OCI-LY1 (cell line): ENCODE results near the gene CUX1.

Source experiments
- H2AFZ ChIP-seq: fragments of 200-600 bp; sonication (generic), shearing (Covaris generic); 2 replicates; pipeline ENCODE4 v1.6.0; 2014; ENCODE audit warnings: antibody characterized with exemption, mild to moderate bottlenecking, low read length
- H3F3A ChIP-seq: fragments of 200-600 bp; sonication (generic), shearing (Covaris generic); 2 replicates; pipeline ENCODE4 v1.6.0; 2014; ENCODE audit warnings: mild to moderate bottlenecking, antibody characterized with exemption, low read length, moderate library complexity; ENCODE audit not compliant: insufficient read depth
- H3K27ac ChIP-seq: fragments of 200-600 bp; sonication (generic); 2 replicates; pipeline ENCODE4 v1.5.1; 2014; ENCODE audit warnings: low read length, mixed run types, mild to moderate bottlenecking, low read depth; ENCODE audit not compliant: poor library complexity, severe bottlenecking
- H3K27me3 ChIP-seq: fragments of 200-600 bp; sonication (generic); 2 replicates; pipeline ENCODE4 v1.6.0; 2014; ENCODE audit warnings: antibody characterized with exemption, mild to moderate bottlenecking, low read length, moderate library complexity; ENCODE audit not compliant: insufficient read depth
- H3K36me3 ChIP-seq: fragments of 200-600 bp; sonication (generic); 2 replicates; pipeline ENCODE4 v1.6.1; 2014; ENCODE audit warnings: mild to moderate bottlenecking, antibody characterized with exemption, low read length, moderate library complexity, mixed read lengths; ENCODE audit not compliant: insufficient read depth
- H3K4me1 ChIP-seq: fragments of 200-600 bp; sonication (generic); 2 replicates; pipeline ENCODE4 v1.5.1; 2014; ENCODE audit warnings: mild to moderate bottlenecking, low read length, moderate library complexity; ENCODE audit not compliant: insufficient read depth, severe bottlenecking
- H3K4me2 ChIP-seq: fragments of 200-600 bp; sonication (generic), shearing (Covaris generic); 2 replicates; pipeline ENCODE4 v1.6.1; 2014; ENCODE audit warnings: low read length
- H3K4me3 ChIP-seq: fragments of 200-600 bp; sonication (generic); 2 replicates; pipeline ENCODE4 v1.5.1; 2014; ENCODE audit warnings: low read length, low read depth, mild to moderate bottlenecking, mixed read lengths; ENCODE audit not compliant: poor library complexity, severe bottlenecking
- H3K79me2 ChIP-seq: fragments of 200-600 bp; shearing (Covaris generic); 2 replicates; pipeline ENCODE4 v1.6.1; 2016; ENCODE audit warnings: mixed run types, low read length, mixed read lengths; ENCODE audit not compliant: insufficient read depth
- H3K9ac ChIP-seq: fragments of 200-600 bp; sonication (generic), shearing (Covaris generic); 2 replicates; pipeline ENCODE4 v1.6.1; 2014; ENCODE audit warnings: mild to moderate bottlenecking, low read length, mixed read lengths
- H3K9me2 ChIP-seq: fragments of 200-600 bp; sonication (generic), shearing (Covaris generic); 2 replicates; pipeline ENCODE4 v1.6.1; 2014; ENCODE audit warnings: low read depth, mild to moderate bottlenecking, low read length, mixed read lengths
- H3K9me3 ChIP-seq: fragments of 200-600 bp; shearing (Covaris generic); 2 replicates; pipeline ENCODE4 v1.6.1; 2014; ENCODE audit warnings: low read length, mixed read lengths
- H4K20me1 ChIP-seq: fragments of 200-600 bp; sonication (generic), shearing (Covaris generic); 2 replicates; pipeline ENCODE4 v1.6.0; 2016; ENCODE audit warnings: mild to moderate bottlenecking, low read length; ENCODE audit not compliant: insufficient read depth
- EZH2 ChIP-seq: fragments of 200-600 bp; sonication (generic), shearing (Covaris generic); IDR thresholded peaks from 2 replicates; pipeline ENCODE4 v1.8.0; 2017; ENCODE audit warnings: borderline replicate concordance, mixed run types, mild to moderate bottlenecking, antibody characterized with exemption, low read length, moderate library complexity, mixed read lengths
- TF ChIP-seq, protein P1 (sequence below): fragments of 200-600 bp; sonication (generic), shearing (Covaris generic); IDR thresholded peaks from 2 replicates; pipeline ENCODE4 v1.5.1; 2017; ENCODE audit warnings: mild to moderate bottlenecking, antibody characterized with exemption, low read length, moderate library complexity, mixed read lengths

The CUX1 gene

DNA sequence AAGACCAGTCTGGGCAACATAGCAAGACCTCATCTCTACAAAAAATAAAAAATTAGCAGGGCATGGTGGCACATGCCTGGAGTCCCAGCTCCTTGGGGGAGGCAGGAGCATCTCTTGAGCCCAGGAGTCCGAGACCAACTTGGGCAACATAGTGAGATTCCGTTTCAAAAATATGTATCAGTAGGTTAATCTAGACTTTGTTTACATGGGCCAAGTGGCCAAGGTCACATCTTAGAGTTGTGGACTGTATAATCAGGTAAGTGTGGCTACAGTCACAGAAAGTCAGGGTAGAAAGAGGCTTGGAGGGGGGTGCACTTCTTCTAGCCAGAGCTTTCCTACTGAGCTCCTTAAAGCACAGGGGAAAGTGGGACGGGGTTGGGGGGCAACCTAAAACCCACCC is 174.4 kb downstream of the CUX1 start:
- no peak overlapping the region for H2AFZ ChIP-seq
- no peaks in the 10 kb centered on the region for H3K27me3 ChIP-seq
- no peaks in the 10 kb centered on the region for H3K9me3 ChIP-seq
- TF ChIP-seq, protein P1, sequence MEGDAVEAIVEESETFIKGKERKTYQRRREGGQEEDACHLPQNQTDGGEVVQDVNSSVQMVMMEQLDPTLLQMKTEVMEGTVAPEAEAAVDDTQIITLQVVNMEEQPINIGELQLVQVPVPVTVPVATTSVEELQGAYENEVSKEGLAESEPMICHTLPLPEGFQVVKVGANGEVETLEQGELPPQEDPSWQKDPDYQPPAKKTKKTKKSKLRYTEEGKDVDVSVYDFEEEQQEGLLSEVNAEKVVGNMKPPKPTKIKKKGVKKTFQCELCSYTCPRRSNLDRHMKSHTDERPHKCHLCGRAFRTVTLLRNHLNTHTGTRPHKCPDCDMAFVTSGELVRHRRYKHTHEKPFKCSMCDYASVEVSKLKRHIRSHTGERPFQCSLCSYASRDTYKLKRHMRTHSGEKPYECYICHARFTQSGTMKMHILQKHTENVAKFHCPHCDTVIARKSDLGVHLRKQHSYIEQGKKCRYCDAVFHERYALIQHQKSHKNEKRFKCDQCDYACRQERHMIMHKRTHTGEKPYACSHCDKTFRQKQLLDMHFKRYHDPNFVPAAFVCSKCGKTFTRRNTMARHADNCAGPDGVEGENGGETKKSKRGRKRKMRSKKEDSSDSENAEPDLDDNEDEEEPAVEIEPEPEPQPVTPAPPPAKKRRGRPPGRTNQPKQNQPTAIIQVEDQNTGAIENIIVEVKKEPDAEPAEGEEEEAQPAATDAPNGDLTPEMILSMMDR, result no peak
- TF ChIP-seq EZH2, result no peak
- H3F3A ChIP-seq, result peaks cover 17% of the 10 kb centered on the region
- H3K36me3 ChIP-seq, result peaks cover 24% of the 10 kb centered on the region; the same call in 1 of the 2 replicates
- peak overlapping the region; percentile 97 for H3K27ac ChIP-seq
- H3K9me2 ChIP-seq, result no peaks in the 10 kb centered on the region
- H3K4me1 ChIP-seq, result peaks cover 100% of the 10 kb centered on the region
- H3K9ac ChIP-seq, result peak overlapping the region; percentile 69
- H3K79me2 ChIP-seq, result peaks cover 18% of the 10 kb centered on the region
- H3K4me2 ChIP-seq, result peak overlapping the region; percentile 67
- H4K20me1 ChIP-seq, result no peaks in the 10 kb centered on the region
- H3K4me3 ChIP-seq, result peak overlapping the region; percentile 49

DNA sequence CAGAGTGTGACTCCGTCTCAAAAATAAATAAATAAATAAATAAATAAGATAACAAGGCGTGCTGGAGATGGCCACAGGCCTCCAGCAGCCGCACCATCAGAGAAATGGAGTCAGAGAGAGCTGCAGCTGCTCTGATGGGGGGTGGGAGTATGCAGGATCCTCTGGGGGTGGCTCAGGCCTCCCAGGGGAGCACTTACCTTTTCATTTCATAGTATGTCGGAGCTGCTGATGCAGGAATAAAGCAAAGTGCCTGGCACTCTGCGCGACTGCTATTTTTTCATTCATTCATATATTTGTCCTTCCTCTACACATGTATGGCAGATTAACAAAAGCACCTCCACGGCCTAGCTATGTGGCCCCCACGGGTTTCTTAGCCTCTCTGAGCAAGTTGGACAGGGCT is 175.9 kb downstream of the CUX1 start:
- Histone ChIP-seq H3K79me2 (peaks cover 22% of the 10 kb centered on the region), H3K4me1 (peaks cover 100% of the 10 kb centered on the region), H3K4me3 (peak overlapping the region; percentile 8), H3K27me3 (no peaks in the 10 kb centered on the region), H3K9me3 (no peaks in the 10 kb centered on the region), H2AFZ (no peak overlapping the region), H3K36me3 (peaks cover 23% of the 10 kb centered on the region; the same call in 1 of the 2 replicates), H3K27ac (peak overlapping the region; percentile 97), H3K9me2 (no peaks in the 10 kb centered on the region), H3F3A (peaks cover 14% of the 10 kb centered on the region), H3K4me2 (peak overlapping the region; percentile 67), H3K9ac (peak overlapping the region; percentile 69), H4K20me1 (no peaks in the 10 kb centered on the region)
- TF ChIP-seq, protein P1, result no peak
- no peak for TF ChIP-seq EZH2

DNA sequence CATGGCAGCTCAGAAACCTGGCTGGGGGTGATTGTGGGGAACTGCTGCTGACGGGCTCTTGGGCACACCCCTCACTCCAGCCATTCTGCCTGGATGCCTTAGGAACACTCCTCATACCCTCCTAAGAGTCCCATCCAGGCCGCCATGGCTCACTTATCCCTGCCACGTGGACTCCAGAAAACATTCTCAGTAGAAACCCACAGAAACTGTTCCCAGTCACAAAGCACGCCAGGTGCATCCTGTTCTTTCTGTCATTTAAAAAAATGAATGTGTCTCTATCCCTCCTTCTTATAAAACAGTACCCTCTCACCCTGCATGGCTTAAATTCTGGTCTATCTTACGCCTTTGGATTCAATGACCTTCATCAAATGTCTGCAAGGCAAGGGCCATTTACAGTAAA is 177.7 kb downstream of the CUX1 start:
- peak overlapping the region; percentile 97 for H3K27ac ChIP-seq
- H2AFZ ChIP-seq, result no peak overlapping the region
- no peak for TF ChIP-seq EZH2
- TF ChIP-seq, protein P1, result no peak
- peaks cover 34% of the 10 kb centered on the region for H3K79me2 ChIP-seq
- H3K4me3 ChIP-seq, result no peak overlapping the region
- no peaks in the 10 kb centered on the region for H4K20me1 ChIP-seq
- H3K9me2 ChIP-seq, result no peaks in the 10 kb centered on the region
- no peaks in the 10 kb centered on the region for H3K9me3 ChIP-seq
- H3K27me3 ChIP-seq, result no peaks in the 10 kb centered on the region
- H3F3A ChIP-seq, result peaks cover 1% of the 10 kb centered on the region; the same call in 1 of the 2 replicates
- H3K9ac ChIP-seq, result peak overlapping the region; percentile 17; the same call in 1 of the 2 replicates
- H3K36me3 ChIP-seq, result peaks cover 23% of the 10 kb centered on the region; the same call in 1 of the 2 replicates
- H3K4me2 ChIP-seq, result peak overlapping the region; percentile 38
- H3K4me1 ChIP-seq, result peaks cover 98% of the 10 kb centered on the region
